Progenitor cell of endocrine pancreas (in vitro differentiated cells): ENCODE measurements around the gene PTGDS. TPM values are rescaled to one million over a fixed set of nuclear protein-coding genes. Genes with fewer than 3 reads are reported as not detected.

Experiments
- DNase-seq: peaks from one replicate; pipeline ENCODE4 v3.0.0; 2021; ENCODE audit warnings: low spot score; ENCODE audit not compliant: unreplicated experiment
- H3K27ac Mint-ChIP-seq: 2 replicates; pipeline ENCODE4 v1.8.0; 2021; ENCODE audit warnings: mild to moderate bottlenecking, moderate library complexity, mixed read lengths
- H3K27me3 Mint-ChIP-seq: 2 replicates; pipeline ENCODE4 v1.8.0; 2021; ENCODE audit warnings: mixed read lengths
- H3K36me3 Mint-ChIP-seq: 2 replicates; pipeline ENCODE4 v1.8.0; 2022; ENCODE audit warnings: mixed read lengths; ENCODE audit not compliant: insufficient read depth
- H3K4me1 Mint-ChIP-seq: 2 replicates; pipeline ENCODE4 v1.8.0; 2021; ENCODE audit warnings: low read depth, mixed read lengths
- H3K4me3 Mint-ChIP-seq: 2 replicates; pipeline ENCODE4 v1.8.0; 2021; ENCODE audit warnings: low read depth, mild to moderate bottlenecking, moderate library complexity, mixed read lengths
- H3K9me3 Mint-ChIP-seq: 2 replicates; pipeline ENCODE4 v1.8.0; 2021; ENCODE audit warnings: low read depth, mixed read lengths
- CTCF ChIP-seq: fragments of 200-600 bp; sonication (generic); IDR thresholded peaks from one replicate; pipeline ENCODE4 v1.5.0; 2021; ENCODE audit warnings: antibody characterized with exemption, mild to moderate bottlenecking; ENCODE audit not compliant: unreplicated experiment
- total RNA-seq: library from RNA; stranded (reverse); gene quantifications from 2 replicates; pipeline ENCODE4 v1.2.1, GENCODE V29; 2021

The PTGDS gene
- total RNA-seq, 1 donor from 2014 or later, result not detected

GRCh38 chr9:137009938-137010732 lies 32.8 kb downstream of the PTGDS start:
- Mint-ChIP-seq H3K4me1 (no peaks in the 10 kb centered on the region), H3K27ac (no peak overlapping the region), H3K4me3 (no peak overlapping the region), H3K27me3 (no peaks in the 10 kb centered on the region), H3K9me3 (no peaks in the 10 kb centered on the region), H3K36me3 (peaks cover 1% of the 10 kb centered on the region)
- no peak for TF ChIP-seq CTCF
- no peak for DNase-seq

DNA sequence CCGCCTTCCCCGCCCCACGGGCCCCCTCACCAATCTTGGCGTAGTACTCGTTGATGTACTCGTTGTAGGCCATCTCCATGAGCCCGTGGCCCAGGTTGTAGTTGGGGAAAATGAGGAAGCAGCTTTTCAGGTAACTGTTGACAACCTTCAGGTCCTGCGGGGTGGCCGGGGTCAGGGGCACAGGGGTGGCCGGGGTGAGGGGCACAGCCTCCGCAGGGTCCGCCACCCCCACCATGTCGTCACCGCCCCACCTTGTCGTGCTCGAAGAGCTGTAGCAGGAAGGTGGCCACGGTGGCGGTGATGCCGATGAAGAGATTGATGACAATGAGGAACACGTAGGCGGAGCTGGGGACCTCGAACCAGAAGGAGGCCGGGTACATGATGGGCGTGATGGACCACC lies 33.9 kb downstream of the PTGDS start:
- no peak for DNase-seq
- Mint-ChIP-seq H3K4me1 (no peaks in the 10 kb centered on the region), H3K4me3 (no peak overlapping the region), H3K27ac (no peak overlapping the region), H3K36me3 (peaks cover 1% of the 10 kb centered on the region), H3K27me3 (no peaks in the 10 kb centered on the region), H3K9me3 (no peaks in the 10 kb centered on the region)
- no peak for TF ChIP-seq CTCF

GRCh38 chr9:137011907-137012675 lies 34.8 kb downstream of the PTGDS start:
- DNase-seq, result no peak
- Mint-ChIP-seq H3K9me3 (no peaks in the 10 kb centered on the region), H3K27me3 (no peaks in the 10 kb centered on the region), H3K4me1 (no peaks in the 10 kb centered on the region), H3K27ac (no peak overlapping the region), H3K36me3 (peaks cover 3% of the 10 kb centered on the region), H3K4me3 (no peak overlapping the region)
- no peak for TF ChIP-seq CTCF

- no peaks in the 10 kb centered on the region for H3K4me1 Mint-ChIP-seq
- H3K27ac Mint-ChIP-seq, result no peak overlapping the region
- TF ChIP-seq CTCF, result no peak
- no peak overlapping the region for H3K4me3 Mint-ChIP-seq
- no peak for DNase-seq
- H3K9me3 Mint-ChIP-seq, result no peaks in the 10 kb centered on the region
- no peaks in the 10 kb centered on the region for H3K27me3 Mint-ChIP-seq
- peaks cover 3% of the 10 kb centered on the region for H3K36me3 Mint-ChIP-seq
These were observed 35.6 kb downstream of the PTGDS start for GRCh38 chr9:137012694-137013570.

GRCh38 chr9:137013571-137013940 lies 36.3 kb downstream of the PTGDS start:
- H3K4me3 Mint-ChIP-seq, result no peak overlapping the region
- H3K9me3 Mint-ChIP-seq, result no peaks in the 10 kb centered on the region
- TF ChIP-seq CTCF, result no peak
- H3K27me3 Mint-ChIP-seq, result no peaks in the 10 kb centered on the region
- no peak overlapping the region for H3K27ac Mint-ChIP-seq
- no peak for DNase-seq
- H3K36me3 Mint-ChIP-seq, result peaks cover 3% of the 10 kb centered on the region
- H3K4me1 Mint-ChIP-seq, result no peaks in the 10 kb centered on the region
